HepG2 (cell line): ENCODE results near the gene ECHS1. TPM values are rescaled to one million over a fixed set of nuclear protein-coding genes. Genes with fewer than 3 reads are reported as not detected.
A peak's percentile ranks its signal among the peaks of the same experiment; 100 is the strongest.

Experiments
- AGO1 ChIP-seq: fragments of 200-400 bp; formaldehyde crosslinking; IDR thresholded peaks from 2 replicates; pipeline ENCODE4 v1.6.1; 2017; ENCODE audit warnings: mild to moderate bottlenecking, low read depth, low read length, moderate library complexity; ENCODE audit not compliant: poor library complexity, severe bottlenecking
- BRCA1 ChIP-seq: sonication (generic); formaldehyde crosslinking; IDR thresholded peaks from 2 replicates; pipeline ENCODE4 v1.4.0; 2020; ENCODE audit warnings: missing genetic modification reagents
- EHMT2 ChIP-seq: fragments of 200-600 bp; sonication (generic); IDR thresholded peaks from 2 replicates; pipeline ENCODE4 v1.7.0; 2017; ENCODE audit warnings: antibody characterized with exemption, low read depth, low read length, borderline replicate concordance
- FLYWCH1 ChIP-seq: sonication (generic); formaldehyde crosslinking; IDR thresholded peaks from 2 replicates; pipeline ENCODE4 v1.8.1; 2023; ENCODE audit warnings: mild to moderate bottlenecking, missing genetic modification reagents
- FOSL1 ChIP-seq: sonication (generic); formaldehyde crosslinking; IDR thresholded peaks from 2 replicates; pipeline ENCODE4 v1.9.0; 2021; ENCODE audit warnings: missing genetic modification reagents, borderline replicate concordance
- HNRNPL ChIP-seq: fragments of 200-400 bp; formaldehyde crosslinking; IDR thresholded peaks from 2 replicates; pipeline ENCODE4 v1.6.1; 2017; ENCODE audit warnings: mild to moderate bottlenecking, low read depth, low read length
- KDM5A ChIP-seq: fragments of 200-600 bp; sonication (generic); IDR thresholded peaks from 2 replicates; pipeline ENCODE4 v1.7.0; 2018; ENCODE audit warnings: antibody characterized with exemption, mild to moderate bottlenecking, low read length, borderline replicate concordance
- POGZ ChIP-seq: sonication (generic); formaldehyde crosslinking; IDR thresholded peaks from 2 replicates; pipeline ENCODE4 v1.4.0; 2020; ENCODE audit warnings: mild to moderate bottlenecking, missing genetic modification reagents
- RARG ChIP-seq: sonication (generic); formaldehyde crosslinking; IDR thresholded peaks from 2 replicates; pipeline ENCODE4 v1.4.0; 2020; ENCODE audit warnings: low read depth, mild to moderate bottlenecking, missing genetic modification reagents
- SIN3A ChIP-seq: IDR thresholded peaks from 2 replicates; pipeline ENCODE4 v1.6.1; 2011; ENCODE audit warnings: low read depth, mild to moderate bottlenecking, control low read depth, low read length, borderline replicate concordance
- SP4 ChIP-seq: sonication (generic); formaldehyde crosslinking; IDR thresholded peaks from 2 replicates; pipeline ENCODE4 v1.8.1; 2023; ENCODE audit warnings: mild to moderate bottlenecking, missing genetic modification reagents
- YEATS4 ChIP-seq: sonication (generic); formaldehyde crosslinking; IDR thresholded peaks from 2 replicates; pipeline ENCODE4 v1.4.0; 2020; ENCODE audit warnings: missing genetic modification reagents, borderline replicate concordance
- ZBTB38 ChIP-seq: sonication (generic); formaldehyde crosslinking; IDR thresholded peaks from 2 replicates; pipeline ENCODE4 v1.5.1; 2020; ENCODE audit warnings: mild to moderate bottlenecking, missing genetic modification reagents
- ZBTB42 ChIP-seq: sonication (generic); formaldehyde crosslinking; IDR thresholded peaks from 2 replicates; pipeline ENCODE4 v1.5.0; 2020; ENCODE audit warnings: mild to moderate bottlenecking, missing genetic modification reagents
- ZMAT3 ChIP-seq: sonication (generic); formaldehyde crosslinking; conservative IDR thresholded peaks from 2 replicates; pipeline ENCODE4 v1.7.0; 2021; ENCODE audit warnings: missing genetic modification reagents
- ZMYM3 ChIP-seq: sonication (generic); formaldehyde crosslinking; IDR thresholded peaks from 2 replicates; pipeline ENCODE4 v1.5.1; 2020; ENCODE audit warnings: mild to moderate bottlenecking, missing genetic modification reagents
- ZNF230 ChIP-seq: sonication (generic); formaldehyde crosslinking; IDR thresholded peaks from 2 replicates; pipeline ENCODE4 v1.4.0; 2020; ENCODE audit warnings: mild to moderate bottlenecking, missing genetic modification reagents
- ZNF263 ChIP-seq: sonication (generic); formaldehyde crosslinking; IDR thresholded peaks from 2 replicates; pipeline ENCODE4 v1.4.0; 2020; ENCODE audit warnings: missing genetic modification reagents
- ZNF446 ChIP-seq: sonication (generic); formaldehyde crosslinking; IDR thresholded peaks from 2 replicates; pipeline ENCODE4 v1.5.0; 2020; ENCODE audit warnings: mild to moderate bottlenecking, missing genetic modification reagents
- ZNF614 ChIP-seq: IDR thresholded peaks from 2 replicates; pipeline ENCODE4 v1.6.1; 2018; ENCODE audit warnings: missing biosample characterization, missing genetic modification reagents, inconsistent platforms, borderline replicate concordance
- ZNF709 ChIP-seq: sonication (generic); formaldehyde crosslinking; IDR thresholded peaks from 2 replicates; pipeline ENCODE4 v1.5.0; 2020; ENCODE audit warnings: mild to moderate bottlenecking, missing genetic modification reagents
- ZNF724P ChIP-seq: sonication (generic); formaldehyde crosslinking; IDR thresholded peaks from 2 replicates; pipeline ENCODE4 v1.8.0; 2022; ENCODE audit warnings: missing genetic modification reagents, borderline replicate concordance
- ZNF766 ChIP-seq: sonication (generic); formaldehyde crosslinking; IDR thresholded peaks from 2 replicates; pipeline ENCODE4 v1.5.0; 2020; ENCODE audit warnings: missing genetic modification reagents, borderline replicate concordance
- ZNF841 ChIP-seq: sonication (generic); formaldehyde crosslinking; IDR thresholded peaks from 2 replicates; pipeline ENCODE4 v1.8.1; 2023; ENCODE audit warnings: missing genetic modification reagents, borderline replicate concordance
- polyA plus RNA-seq, 8 experiments: library from polyadenylated mRNA; depleted of rRNA in 3 of 8; stranded (reverse) in 7 of 8; unstranded in 1 of 8; fragments of >200 nt; fragmentation: Illumina TruSeq in 4 of 8; extraction: Trizol in 4 of 8; gene quantifications; 2 replicates each; pipeline versions ENCODE4 v1.2.1 to v1.2.3, GENCODE V29; 2011 to 2016; ENCODE audit warnings: low read depth in 4 of 8, missing spikeins in 1 of 8, mixed read lengths in 1 of 8; ENCODE audit not compliant: insufficient read depth in 1 of 8
- total RNA-seq, 5 experiments: library from RNA; depleted of rRNA; stranded (reverse); fragments of >200 nt; fragmentation: Illumina TruSeq; extraction: Trizol; gene quantifications; 2 replicates each; pipeline ENCODE4 v1.2.3, GENCODE V29; 2016; ENCODE audit warnings: low read depth in 1 of 5
- TF ChIP-seq, protein P1 (sequence below): sonication (generic); formaldehyde crosslinking; IDR thresholded peaks from 2 replicates; pipeline ENCODE4 v1.4.0; 2020; ENCODE audit warnings: mild to moderate bottlenecking, low read depth, missing genetic modification reagents
- TF ChIP-seq, protein P2 (sequence below): sonication (generic); formaldehyde crosslinking; IDR thresholded peaks from 2 replicates; pipeline ENCODE4 v1.4.0; 2020; ENCODE audit warnings: missing genetic modification reagents

ECHS1 gene
- total and polyA plus RNA-seq, 2 of the 13 experiments (the other 11 are each of a cell fraction or from before 2014, with no cell fraction given) = 32.7 to 195 TPM

DNA sequence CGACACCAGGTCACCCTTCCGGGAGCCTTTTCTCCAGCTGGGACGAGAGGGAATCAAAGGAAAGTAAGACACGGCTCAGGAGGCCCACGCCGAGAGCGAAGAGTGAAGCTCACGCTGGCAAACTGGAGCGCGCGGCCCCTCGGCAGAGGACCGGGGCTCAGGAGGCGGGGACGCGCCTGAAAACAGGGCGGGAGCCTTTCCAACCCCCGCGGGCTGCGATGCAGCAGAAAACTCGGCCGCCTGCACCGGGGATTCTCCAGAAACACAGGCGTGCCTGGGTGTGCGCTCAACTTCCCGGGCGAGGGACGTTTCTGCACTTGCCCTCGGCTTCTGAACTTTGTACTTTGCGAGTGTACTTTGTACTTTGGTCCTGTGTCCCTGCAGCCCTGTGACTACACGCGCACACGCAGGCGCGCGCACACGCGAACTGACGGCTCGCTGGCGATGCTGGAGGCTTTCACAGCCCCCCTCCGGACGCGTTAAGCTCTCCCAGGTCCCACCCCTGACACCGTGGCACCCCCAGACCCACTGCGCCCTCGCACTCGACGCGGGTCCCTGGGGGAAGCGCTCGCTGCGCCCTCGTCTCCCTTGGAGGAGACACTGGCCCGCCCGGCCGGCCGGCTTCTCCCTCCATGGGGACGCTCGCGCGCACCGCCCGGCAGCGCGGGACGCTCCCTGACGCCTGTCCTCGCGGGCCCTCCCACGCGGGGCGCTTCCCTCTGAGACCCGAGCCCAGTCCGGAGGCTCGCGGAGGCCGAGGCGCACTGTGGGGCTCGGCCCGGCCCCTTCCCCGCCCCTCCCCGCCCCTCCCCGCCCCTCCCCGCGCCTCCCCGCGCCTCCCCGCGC, 5.3 kb upstream of the ECHS1 start (continued):
- no peak; the same call in 1 of the 2 replicates for TF ChIP-seq ZMAT3 (CRISPR knock-in tag)
- peak; percentile 66; the same call in 1 of the 2 replicates for TF ChIP-seq ZBTB42
- no peak for TF ChIP-seq ZNF263 (CRISPR knock-in tag)
- peak; percentile 90 for TF ChIP-seq YEATS4 (CRISPR knock-in tag)
- peak; percentile 72; the same call in 1 of the 2 replicates for TF ChIP-seq SP4 (CRISPR knock-in tag)
- no peak for TF ChIP-seq ZNF841
- peak; percentile 40; the same call in 1 of the 2 replicates for TF ChIP-seq ZMYM3 (CRISPR knock-in tag)
- TF ChIP-seq RARG = no peak
- no peak for TF ChIP-seq KDM5A
- 0 out of 2 replicates have a peak, but pooled peaks have one; percentile 5 for TF ChIP-seq BRCA1 (CRISPR knock-in tag)
- TF ChIP-seq ZNF230 (CRISPR knock-in tag) = peak; percentile 75
- peak; percentile 71; the same call in 1 of the 2 replicates for TF ChIP-seq ZNF614 (CRISPR knock-in tag)
- TF ChIP-seq, protein P1, sequence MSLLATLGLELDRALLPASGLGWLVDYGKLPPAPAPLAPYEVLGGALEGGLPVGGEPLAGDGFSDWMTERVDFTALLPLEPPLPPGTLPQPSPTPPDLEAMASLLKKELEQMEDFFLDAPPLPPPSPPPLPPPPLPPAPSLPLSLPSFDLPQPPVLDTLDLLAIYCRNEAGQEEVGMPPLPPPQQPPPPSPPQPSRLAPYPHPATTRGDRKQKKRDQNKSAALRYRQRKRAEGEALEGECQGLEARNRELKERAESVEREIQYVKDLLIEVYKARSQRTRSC (CRISPR knock-in tag) = no peak
- TF ChIP-seq ZNF446 (CRISPR knock-in tag) = no peak
- peak; percentile 66; the same call in 1 of the 2 replicates for TF ChIP-seq SIN3A
- peak; percentile 90; the same call in 1 of the 2 replicates for TF ChIP-seq ZNF724P
- peak; percentile 46; the same call in 1 of the 2 replicates for TF ChIP-seq ZBTB38 (CRISPR knock-in tag)
- TF ChIP-seq FOSL1 (CRISPR knock-in tag) = no peak
- TF ChIP-seq FLYWCH1 (CRISPR knock-in tag) = peak; percentile 94
- peak; percentile 49; the same call in 1 of the 2 replicates for TF ChIP-seq POGZ (CRISPR knock-in tag)
- TF ChIP-seq HNRNPL = 0 out of 2 replicates have a peak, but pooled peaks have one; percentile 8
- TF ChIP-seq, protein P2, sequence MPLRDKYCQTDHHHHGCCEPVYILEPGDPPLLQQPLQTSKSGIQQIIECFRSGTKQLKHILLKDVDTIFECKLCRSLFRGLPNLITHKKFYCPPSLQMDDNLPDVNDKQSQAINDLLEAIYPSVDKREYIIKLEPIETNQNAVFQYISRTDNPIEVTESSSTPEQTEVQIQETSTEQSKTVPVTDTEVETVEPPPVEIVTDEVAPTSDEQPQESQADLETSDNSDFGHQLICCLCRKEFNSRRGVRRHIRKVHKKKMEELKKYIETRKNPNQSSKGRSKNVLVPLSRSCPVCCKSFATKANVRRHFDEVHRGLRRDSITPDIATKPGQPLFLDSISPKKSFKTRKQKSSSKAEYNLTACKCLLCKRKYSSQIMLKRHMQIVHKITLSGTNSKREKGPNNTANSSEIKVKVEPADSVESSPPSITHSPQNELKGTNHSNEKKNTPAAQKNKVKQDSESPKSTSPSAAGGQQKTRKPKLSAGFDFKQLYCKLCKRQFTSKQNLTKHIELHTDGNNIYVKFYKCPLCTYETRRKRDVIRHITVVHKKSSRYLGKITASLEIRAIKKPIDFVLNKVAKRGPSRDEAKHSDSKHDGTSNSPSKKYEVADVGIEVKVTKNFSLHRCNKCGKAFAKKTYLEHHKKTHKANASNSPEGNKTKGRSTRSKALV = peak; percentile 92
- TF ChIP-seq ZNF709 (CRISPR knock-in tag) = 0 out of 2 replicates have a peak, but pooled peaks have one; percentile 57
- TF ChIP-seq AGO1 = no peak
- no peak for TF ChIP-seq EHMT2
- TF ChIP-seq ZNF766 (CRISPR knock-in tag) = no peak; the same call in 1 of the 2 replicates
